ENCODE measurements around the gene GPR35.

GPR35 gene

DNA sequence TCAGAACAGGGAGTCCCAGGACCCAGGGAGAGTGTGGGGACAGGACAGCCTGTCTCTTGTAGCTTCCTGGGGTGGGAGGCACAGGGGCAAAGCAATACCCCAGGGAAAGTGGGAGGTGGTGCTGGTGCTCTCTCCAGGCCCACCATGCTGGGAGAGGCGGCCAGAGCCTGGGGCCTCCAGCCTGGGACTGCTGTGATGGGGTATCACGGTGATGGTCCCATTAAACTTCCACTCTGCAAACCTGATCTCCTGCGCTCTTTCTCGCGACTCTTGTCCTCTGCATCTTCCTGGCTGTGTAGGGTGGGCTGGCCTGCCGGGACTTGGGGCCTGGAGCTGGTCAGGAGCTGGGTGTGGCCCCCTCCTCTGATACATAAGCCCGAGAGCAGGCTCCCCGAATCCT is 46.8 kb upstream of the GPR35 start:
- no peak for TF ChIP-seq POLR2AphosphoS5 (IDR thresholded peaks at IDR 0.05; ENCODE audit: low read depth, low read length)
- no peak for TF ChIP-seq TAF1 (IDR thresholded peaks at IDR 0.05; ENCODE audit: borderline replicate concordance, insufficient read depth, low read length)
- no peak for TF ChIP-seq FOXP2 (optimal IDR thresholded peaks at IDR 0.05; ENCODE audit: borderline replicate concordance, extremely low read depth, extremely low read length, insufficient read depth)
- no peak for TF ChIP-seq SIN3A (IDR thresholded peaks at IDR 0.05; ENCODE audit: borderline replicate concordance, insufficient read depth, low read length)
- TF ChIP-seq REST (IDR thresholded peaks at IDR 0.05; ENCODE audit: insufficient read depth in 1 of 2, low read depth in 2 of 2, low read length in 2 of 2) = no peak

DNA sequence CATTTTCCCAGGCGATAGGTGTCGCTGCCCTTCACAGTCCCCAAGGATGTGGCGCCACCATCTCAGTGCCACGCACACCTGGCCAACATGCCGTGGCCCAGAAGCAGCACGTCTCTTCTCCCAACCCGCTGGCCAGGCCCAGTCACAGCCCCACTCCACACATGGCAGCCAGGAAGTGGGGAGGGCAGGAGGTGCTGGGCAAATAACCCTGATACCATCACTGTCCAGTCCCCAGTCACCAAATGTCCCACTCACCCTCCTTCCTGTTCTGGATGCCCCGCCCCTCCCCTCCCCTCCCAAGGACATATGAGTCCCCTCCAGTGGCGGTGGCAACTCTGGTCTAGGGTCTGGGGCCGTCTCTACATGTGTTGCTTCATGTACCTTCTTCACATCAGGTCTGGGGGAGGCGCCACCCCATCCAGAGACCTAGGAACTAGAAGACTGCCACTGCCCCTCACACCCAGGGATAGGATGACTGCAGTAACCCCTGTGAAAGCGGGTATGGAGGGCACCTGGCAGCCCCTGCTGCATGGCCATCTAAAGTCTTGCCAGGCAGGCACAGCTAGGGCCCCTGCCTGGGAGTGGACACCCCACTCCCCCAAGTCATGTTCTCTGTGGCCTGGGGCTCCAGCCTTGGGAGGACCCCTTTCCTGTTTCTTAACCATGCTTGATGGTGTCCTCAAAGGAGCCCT is 46.1 kb upstream of the GPR35 start:
- TF ChIP-seq TAF1 (IDR thresholded peaks at IDR 0.05; ENCODE audit: borderline replicate concordance, insufficient read depth, low read length) (no peak), POLR2AphosphoS5 (IDR thresholded peaks at IDR 0.05; ENCODE audit: low read depth, low read length) (no peak; the same call in 1 of the 2 replicates), FOXP2 (optimal IDR thresholded peaks at IDR 0.05; ENCODE audit: borderline replicate concordance, extremely low read depth, extremely low read length, insufficient read depth) (no peak), SIN3A (IDR thresholded peaks at IDR 0.05; ENCODE audit: borderline replicate concordance, insufficient read depth, low read length) (no peak)

- TF ChIP-seq REST (IDR thresholded peaks at IDR 0.05; ENCODE audit: insufficient read depth in 1 of 2, low read depth in 2 of 2, low read length in 2 of 2) (no peak), SIN3A (IDR thresholded peaks at IDR 0.05; ENCODE audit: borderline replicate concordance, insufficient read depth, low read length) (no peak), TAF1 (IDR thresholded peaks at IDR 0.05; ENCODE audit: borderline replicate concordance, insufficient read depth, low read length) (no peak), POLR2AphosphoS5 (IDR thresholded peaks at IDR 0.05; ENCODE audit: low read depth, low read length) (no peak; the same call in 1 of the 2 replicates), FOXP2 (optimal IDR thresholded peaks at IDR 0.05; ENCODE audit: borderline replicate concordance, extremely low read depth, extremely low read length, insufficient read depth) (no peak)
These were observed 45.3 kb upstream of the GPR35 start for GRCh38 chr2:240579771-240580614.

DNA sequence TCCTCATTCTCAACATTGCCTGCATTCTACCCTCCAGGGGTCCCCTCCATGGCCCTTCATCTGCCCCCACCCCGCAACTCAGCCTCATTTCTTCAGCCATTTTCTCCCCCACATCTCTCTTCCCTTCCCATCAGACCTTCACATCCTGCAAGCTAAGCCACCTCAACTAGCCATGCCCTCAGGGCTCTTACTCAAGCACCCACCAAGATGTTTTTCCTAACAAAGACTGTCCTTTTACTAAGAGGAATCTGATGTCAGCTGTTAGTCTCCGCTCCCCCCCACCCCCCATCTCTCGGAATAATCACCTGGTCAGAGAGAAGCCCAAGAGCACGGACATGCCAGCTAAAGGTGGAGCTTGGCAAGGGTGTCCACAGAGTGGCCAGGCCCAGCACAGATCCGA is 43.5 kb upstream of the GPR35 start:
- TF ChIP-seq TAF1 (IDR thresholded peaks at IDR 0.05; ENCODE audit: borderline replicate concordance, insufficient read depth, low read length) (no peak), SIN3A (IDR thresholded peaks at IDR 0.05; ENCODE audit: borderline replicate concordance, insufficient read depth, low read length) (no peak), FOXP2 (optimal IDR thresholded peaks at IDR 0.05; ENCODE audit: borderline replicate concordance, extremely low read depth, extremely low read length, insufficient read depth) (no peak), REST (IDR thresholded peaks at IDR 0.05; ENCODE audit: insufficient read depth in 1 of 2, low read depth in 2 of 2, low read length in 2 of 2) (no peak), POLR2AphosphoS5 (IDR thresholded peaks at IDR 0.05; ENCODE audit: low read depth, low read length) (no peak)

DNA sequence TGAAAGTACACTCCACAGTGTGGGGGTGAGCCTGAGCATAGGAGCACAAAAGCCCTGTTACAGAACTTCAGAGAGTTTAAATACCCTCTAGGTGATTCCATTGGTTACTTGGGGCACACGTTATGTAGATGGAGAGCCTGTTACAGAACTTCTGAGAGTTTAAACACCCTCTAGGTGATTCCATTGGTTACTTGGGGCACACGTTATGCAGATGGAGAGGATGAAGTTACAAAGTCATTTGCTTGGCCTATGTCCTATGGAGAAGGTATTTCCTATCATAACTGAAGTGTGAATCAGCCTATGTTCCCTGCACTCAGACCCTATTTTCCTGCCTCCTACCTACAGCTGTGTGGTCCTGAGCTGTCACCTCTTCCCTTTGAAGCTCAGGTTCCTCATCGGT is 42.5 kb upstream of the GPR35 start:
- TF ChIP-seq POLR2AphosphoS5 (IDR thresholded peaks at IDR 0.05; ENCODE audit: low read depth, low read length) (no peak), REST (IDR thresholded peaks at IDR 0.05; ENCODE audit: insufficient read depth in 1 of 2, low read depth in 2 of 2, low read length in 2 of 2) (no peak), FOXP2 (optimal IDR thresholded peaks at IDR 0.05; ENCODE audit: borderline replicate concordance, extremely low read depth, extremely low read length, insufficient read depth) (no peak), TAF1 (IDR thresholded peaks at IDR 0.05; ENCODE audit: borderline replicate concordance, insufficient read depth, low read length) (no peak), SIN3A (IDR thresholded peaks at IDR 0.05; ENCODE audit: borderline replicate concordance, insufficient read depth, low read length) (no peak)

Data from PFSK-1 (cell line).